H9 (cell line): ENCODE data around the gene C19orf53. TPM values are rescaled to one million over a fixed set of nuclear protein-coding genes. Genes with fewer than 3 reads are reported as not detected.

ENCODE experiments used
- DNase-seq: peaks from one replicate; pipeline ENCODE4 v3.0.0-alpha.2; 2017
- H2AFZ ChIP-seq: one replicate; pipeline ENCODE4 v1.6.1; 2013; ENCODE audit warnings: mild to moderate bottlenecking, low read length, control low read depth, moderate library complexity
- H2AK5ac ChIP-seq: 2 replicates; pipeline ENCODE4 v1.6.1; 2013; ENCODE audit warnings: low read length, control low read depth, mixed read lengths; ENCODE audit not compliant: insufficient read length
- H2BK120ac ChIP-seq: one replicate; pipeline ENCODE4 v1.6.1; 2013; ENCODE audit warnings: low read depth, mild to moderate bottlenecking, low read length, control low read depth, inconsistent platforms; ENCODE audit not compliant: poor library complexity, severe bottlenecking
- H2BK12ac ChIP-seq: 2 replicates; pipeline ENCODE4 v1.6.1; 2013; ENCODE audit warnings: low read length, control low read depth, mixed read lengths, low read depth; ENCODE audit not compliant: insufficient read length
- H2BK15ac ChIP-seq: 2 replicates; pipeline ENCODE4 v1.6.1; 2013; ENCODE audit warnings: low read depth, low read length, control low read depth
- H2BK20ac ChIP-seq: one replicate; pipeline ENCODE4 v1.6.1; 2013; ENCODE audit warnings: low read depth, mild to moderate bottlenecking, low read length, control low read depth, inconsistent platforms; ENCODE audit not compliant: poor library complexity, severe bottlenecking
- H2BK5ac ChIP-seq: 2 replicates; pipeline ENCODE4 v1.6.1; 2013; ENCODE audit warnings: low read length, control low read depth, mixed read lengths; ENCODE audit not compliant: insufficient read length
- H3K14ac ChIP-seq: 2 replicates; pipeline ENCODE4 v1.6.1; 2013; ENCODE audit warnings: low read length, control low read depth; ENCODE audit not compliant: insufficient read depth
- H3K18ac ChIP-seq: 2 replicates; pipeline ENCODE4 v1.6.1; 2013; ENCODE audit warnings: low read depth, mild to moderate bottlenecking, mixed read lengths, low read length, control low read depth; ENCODE audit not compliant: insufficient read length
- H3K23ac ChIP-seq: 2 replicates; pipeline ENCODE4 v1.6.1; 2013; ENCODE audit warnings: low read length, control low read depth, mixed read lengths, low read depth; ENCODE audit not compliant: insufficient read length
- H3K23me2 ChIP-seq: 2 replicates; pipeline ENCODE4 v1.6.1; 2013; ENCODE audit warnings: low read depth, mild to moderate bottlenecking, mixed read lengths, low read length, control low read depth; ENCODE audit not compliant: insufficient read length, poor library complexity, severe bottlenecking
- H3K27ac ChIP-seq: 2 replicates; pipeline ENCODE4 v1.5.1; 2013; ENCODE audit warnings: low read length, control low read depth, mixed read lengths, low read depth; ENCODE audit not compliant: insufficient read length
- H3K27me3 ChIP-seq: 2 replicates; pipeline ENCODE4 v1.6.1; 2013; ENCODE audit warnings: low read length, control low read depth, inconsistent platforms; ENCODE audit not compliant: insufficient read depth
- H3K4ac ChIP-seq: 2 replicates; pipeline ENCODE4 v1.6.1; 2013; ENCODE audit warnings: low read depth, mild to moderate bottlenecking, control low read depth, inconsistent platforms, low read length, moderate library complexity
- H3K4me1 ChIP-seq: 2 replicates; pipeline ENCODE4 v1.6.1; 2013; ENCODE audit warnings: low read length, control low read depth, inconsistent platforms; ENCODE audit not compliant: insufficient read depth
- H3K4me2 ChIP-seq: 2 replicates; pipeline ENCODE4 v1.6.1; 2013; ENCODE audit warnings: low read length, control low read depth, mixed read lengths; ENCODE audit not compliant: insufficient read length, insufficient read depth
- H3K56ac ChIP-seq: 2 replicates; pipeline ENCODE4 v1.6.1; 2013; ENCODE audit warnings: low read depth, mild to moderate bottlenecking, mixed read lengths, low read length, control low read depth; ENCODE audit not compliant: insufficient read length
- H3K79me1 ChIP-seq: 2 replicates; pipeline ENCODE4 v1.6.1; 2013; ENCODE audit warnings: low read depth, mild to moderate bottlenecking, moderate library complexity, low read length, control low read depth, inconsistent platforms; ENCODE audit not compliant: insufficient read depth, poor library complexity, severe bottlenecking
- H3K79me2 ChIP-seq: 2 replicates; pipeline ENCODE4 v1.6.1; 2013; ENCODE audit warnings: low read length, control low read depth, inconsistent platforms; ENCODE audit not compliant: insufficient read depth
- H3K9ac ChIP-seq: 2 replicates; pipeline ENCODE4 v1.6.1; 2013; ENCODE audit warnings: low read length, control low read depth, mixed read lengths; ENCODE audit not compliant: insufficient read length; ENCODE audit errors: extremely low read depth
- H3K9me3 ChIP-seq: one replicate; pipeline ENCODE4 v1.6.1; 2013; ENCODE audit warnings: low read depth, low read length, inconsistent platforms; ENCODE audit not compliant: control insufficient read depth
- H3T11ph ChIP-seq: one replicate; pipeline ENCODE4 v1.6.1; 2013; ENCODE audit warnings: mild to moderate bottlenecking, low read length, control low read depth, inconsistent platforms
- H4K20me1 ChIP-seq: one replicate; pipeline ENCODE4 v1.6.1; 2013; ENCODE audit not compliant: control insufficient read depth, insufficient read length, insufficient read depth
- H4K5ac ChIP-seq: 2 replicates; pipeline ENCODE4 v1.6.1; 2013; ENCODE audit warnings: low read depth, mild to moderate bottlenecking, mixed read lengths, low read length, control low read depth; ENCODE audit not compliant: insufficient read length
- H4K8ac ChIP-seq: replicated peaks from 2 replicates; pipeline ENCODE4 v1.6.1; 2013; ENCODE audit warnings: low read length, control low read depth, mixed read lengths, low read depth; ENCODE audit not compliant: insufficient read length
- H4K91ac ChIP-seq: 2 replicates; pipeline ENCODE4 v1.6.1; 2013; ENCODE audit warnings: low read depth, mild to moderate bottlenecking, moderate library complexity, mixed read lengths, low read length, control low read depth; ENCODE audit not compliant: insufficient read length
- H3K27ac Mint-ChIP-seq, 3 experiments: 2 replicates in 2 of 3; 3 replicates in 1 of 3; pipeline ENCODE4 v1.8.0; 2020 to 2021; ENCODE audit warnings: mixed read lengths in 3 of 3, mild to moderate bottlenecking in 1 of 3, moderate library complexity in 1 of 3
- H3K27me3 Mint-ChIP-seq: 2 replicates; pipeline ENCODE4 v1.8.0; 2021; ENCODE audit warnings: low read depth, mild to moderate bottlenecking, moderate library complexity, mixed read lengths
- H3K36me3 Mint-ChIP-seq, 3 experiments: 2 replicates in 2 of 3; 3 replicates in 1 of 3; pipeline ENCODE4 v1.8.0; 2020 to 2021; ENCODE audit warnings: low read depth in 3 of 3, mixed read lengths in 3 of 3; ENCODE audit not compliant: insufficient read depth in 1 of 3
- H3K4me1 Mint-ChIP-seq, 2 experiments: 2 replicates each; pipeline ENCODE4 v1.8.0; 2020; ENCODE audit warnings: mixed read lengths in 2 of 2
- H3K4me3 Mint-ChIP-seq, 2 experiments: 2 replicates in 1 of 2; 3 replicates in 1 of 2; pipeline ENCODE4 v1.8.0; 2020 to 2021; ENCODE audit warnings: mild to moderate bottlenecking in 2 of 2, mixed read lengths in 2 of 2, moderate library complexity in 1 of 2
- H3K9me3 Mint-ChIP-seq, 2 experiments: 2 replicates in 1 of 2; 3 replicates in 1 of 2; pipeline ENCODE4 v1.8.0; 2020; ENCODE audit warnings: mild to moderate bottlenecking in 2 of 2, mixed read lengths in 2 of 2, moderate library complexity in 1 of 2
- WGBS: extraction: QIAGEN DNeasy Blood & Tissue Kit; methylation state at CpG from one replicate; pipeline ENCODE4 v1.1.7; 2013; ENCODE audit warnings: missing lambda C conversion rate, low lambda C conversion rate, mixed read lengths; ENCODE audit not compliant: insufficient read length; ENCODE audit errors: extremely low coverage; 5-methylcytosine and 5-hydroxymethylcytosine counted together
- long read RNA-seq: library from polyadenylated mRNA; unstranded; transcript quantifications from one replicate; pipeline ENCODE4 v2.0.0, GENCODE V29; 2020
- total RNA-seq: library from RNA; stranded (reverse); gene quantifications from 2 replicates; pipeline ENCODE4 v1.2.1, GENCODE V29; 2021
- TF ChIP-seq, protein P1 (sequence below): fragments of 200-600 bp; sonication (generic); conservative IDR thresholded peaks from 3 replicates; pipeline ENCODE4 v1.8.0; 2021; ENCODE audit warnings: antibody characterized with exemption, mild to moderate bottlenecking

The C19orf53 gene
- total RNA-seq = 127 and 129 TPM in 2 replicates
- long read RNA-seq, transcript C19orf53-202 (3 exons, 873 nt) = major isoform, 66 of 68 reads
- long read RNA-seq, partial matches to known transcripts = 0 of 68 reads
- long read RNA-seq, other reads (novel, unspliced or antisense) = 1 of 68 reads

DNA sequence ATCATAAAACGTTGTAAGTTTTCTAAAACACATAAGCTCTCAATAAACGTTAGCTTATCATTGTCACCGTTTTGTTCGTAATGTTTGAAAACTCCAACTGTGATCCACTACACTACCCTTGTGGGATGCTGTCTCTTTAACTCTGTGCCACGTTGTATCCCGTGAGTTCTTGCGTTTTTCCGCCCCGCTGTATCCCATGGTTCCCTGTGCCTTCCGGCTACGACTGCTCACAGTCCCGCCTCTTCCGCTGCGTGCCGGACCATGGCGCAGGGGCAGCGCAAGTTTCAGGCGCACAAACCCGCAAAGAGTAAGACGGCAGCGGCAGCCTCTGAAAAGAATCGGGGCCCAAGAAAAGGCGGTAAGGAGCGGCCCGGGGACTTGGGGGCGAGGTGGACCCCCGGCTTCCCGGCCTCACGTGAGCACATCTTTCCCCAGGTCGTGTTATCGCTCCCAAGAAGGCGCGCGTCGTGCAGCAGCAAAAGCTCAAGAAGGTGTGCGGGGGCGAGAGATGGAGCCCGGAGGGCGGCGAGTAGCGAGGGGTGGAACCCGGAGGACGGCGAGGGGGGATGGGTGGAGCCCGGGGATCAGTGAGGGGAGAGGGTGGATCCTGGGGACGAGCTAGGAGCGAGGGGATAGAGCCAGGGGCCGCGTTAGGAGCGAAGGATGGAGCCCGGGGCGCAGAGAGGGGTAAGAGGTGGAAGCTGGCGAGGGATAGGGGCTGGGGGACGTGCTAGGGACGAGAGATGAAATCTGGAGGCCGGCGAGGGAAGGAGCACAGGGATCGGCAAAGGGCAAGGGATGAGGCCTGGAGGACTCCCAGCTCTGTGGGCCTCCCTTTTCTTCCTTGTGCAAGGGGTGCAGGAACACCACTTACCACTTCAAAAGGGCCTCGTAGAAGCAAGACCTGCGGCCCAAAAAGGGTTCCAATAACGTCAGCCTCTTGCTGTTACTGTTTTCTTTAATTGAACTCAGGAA is at the start of gene C19orf53:
Gene C19orf53 (plus strand): TSS at position 240 of the 975 bp plus-strand sequence. CDS start 22 bp downstream, at position 262.
- peaks cover 5% of the 10 kb centered on the region for H3K4me1 ChIP-seq
- H2BK12ac ChIP-seq = no peak within 1 kb of the TSS
- no peak within 1 kb of the TSS for H4K8ac ChIP-seq
- H3K14ac ChIP-seq = peak within 1 kb of the TSS; percentile 75
- no peaks in the 10 kb centered on the region for H3K27me3 ChIP-seq
- H4K91ac ChIP-seq = no peak within 1 kb of the TSS
- no peaks in the 10 kb centered on the region for H4K20me1 ChIP-seq
- DNase-seq = peak; percentile 87
- no peak within 1 kb of the TSS for H2BK20ac ChIP-seq
- Mint-ChIP-seq H3K27me3 (no peaks in the 10 kb centered on the region), H3K36me3 (peaks cover 35 to 54% (median 44%) of the 10 kb centered on the region in 3 experiments), H3K9me3 (no peaks in the 10 kb centered on the region), H3K4me3 (peak within 1 kb of the TSS; percentile 99), H3K27ac (peak within 1 kb of the TSS; percentile 97 to 99 (median 99)), H3K4me1 (peaks cover 7 to 13% of the 10 kb centered on the region in 2 experiments)
- peak within 1 kb of the TSS; percentile 94 for H3K4me2 ChIP-seq
- no peak within 1 kb of the TSS for H3T11ph ChIP-seq
- no peaks in the 10 kb centered on the region for H3K79me1 ChIP-seq
- no peak within 1 kb of the TSS for H3K27ac ChIP-seq
- no peak within 1 kb of the TSS for H2AK5ac ChIP-seq
- H2BK5ac ChIP-seq = no peak within 1 kb of the TSS
- peaks cover 11% of the 10 kb centered on the region; the same call in 1 of the 2 replicates for H3K79me2 ChIP-seq
- H3K18ac ChIP-seq = peak within 1 kb of the TSS; percentile 73
- no peak within 1 kb of the TSS for H4K5ac ChIP-seq
- no peak within 1 kb of the TSS for H2BK15ac ChIP-seq
- no peak within 1 kb of the TSS for H3K23ac ChIP-seq
- no peak within 1 kb of the TSS for H2AFZ ChIP-seq
- H3K56ac ChIP-seq = no peak within 1 kb of the TSS
- TF ChIP-seq, protein P1, sequence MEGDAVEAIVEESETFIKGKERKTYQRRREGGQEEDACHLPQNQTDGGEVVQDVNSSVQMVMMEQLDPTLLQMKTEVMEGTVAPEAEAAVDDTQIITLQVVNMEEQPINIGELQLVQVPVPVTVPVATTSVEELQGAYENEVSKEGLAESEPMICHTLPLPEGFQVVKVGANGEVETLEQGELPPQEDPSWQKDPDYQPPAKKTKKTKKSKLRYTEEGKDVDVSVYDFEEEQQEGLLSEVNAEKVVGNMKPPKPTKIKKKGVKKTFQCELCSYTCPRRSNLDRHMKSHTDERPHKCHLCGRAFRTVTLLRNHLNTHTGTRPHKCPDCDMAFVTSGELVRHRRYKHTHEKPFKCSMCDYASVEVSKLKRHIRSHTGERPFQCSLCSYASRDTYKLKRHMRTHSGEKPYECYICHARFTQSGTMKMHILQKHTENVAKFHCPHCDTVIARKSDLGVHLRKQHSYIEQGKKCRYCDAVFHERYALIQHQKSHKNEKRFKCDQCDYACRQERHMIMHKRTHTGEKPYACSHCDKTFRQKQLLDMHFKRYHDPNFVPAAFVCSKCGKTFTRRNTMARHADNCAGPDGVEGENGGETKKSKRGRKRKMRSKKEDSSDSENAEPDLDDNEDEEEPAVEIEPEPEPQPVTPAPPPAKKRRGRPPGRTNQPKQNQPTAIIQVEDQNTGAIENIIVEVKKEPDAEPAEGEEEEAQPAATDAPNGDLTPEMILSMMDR = no peak
- no peak within 1 kb of the TSS for H2BK120ac ChIP-seq
- peak within 1 kb of the TSS; percentile 80 for H3K9ac ChIP-seq
- no peaks in the 10 kb centered on the region for H3K23me2 ChIP-seq
- H3K4ac ChIP-seq = no peak within 1 kb of the TSS
- WGBS = no CpG with 5 or more reads among the region's 61 CpGs
- H3K9me3 ChIP-seq = no peaks in the 10 kb centered on the region
